GM21529 (cell line): ENCODE measurements around the gene CCN2.

Experiments
- ATAC-seq: cut with Tn5 transposase; IDR thresholded peaks from one replicate; pipeline ENCODE4 v1.9.1; 2021; ENCODE audit not compliant: unreplicated experiment

Gene CCN2, protein sequence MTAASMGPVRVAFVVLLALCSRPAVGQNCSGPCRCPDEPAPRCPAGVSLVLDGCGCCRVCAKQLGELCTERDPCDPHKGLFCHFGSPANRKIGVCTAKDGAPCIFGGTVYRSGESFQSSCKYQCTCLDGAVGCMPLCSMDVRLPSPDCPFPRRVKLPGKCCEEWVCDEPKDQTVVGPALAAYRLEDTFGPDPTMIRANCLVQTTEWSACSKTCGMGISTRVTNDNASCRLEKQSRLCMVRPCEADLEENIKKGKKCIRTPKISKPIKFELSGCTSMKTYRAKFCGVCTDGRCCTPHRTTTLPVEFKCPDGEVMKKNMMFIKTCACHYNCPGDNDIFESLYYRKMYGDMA

DNA sequence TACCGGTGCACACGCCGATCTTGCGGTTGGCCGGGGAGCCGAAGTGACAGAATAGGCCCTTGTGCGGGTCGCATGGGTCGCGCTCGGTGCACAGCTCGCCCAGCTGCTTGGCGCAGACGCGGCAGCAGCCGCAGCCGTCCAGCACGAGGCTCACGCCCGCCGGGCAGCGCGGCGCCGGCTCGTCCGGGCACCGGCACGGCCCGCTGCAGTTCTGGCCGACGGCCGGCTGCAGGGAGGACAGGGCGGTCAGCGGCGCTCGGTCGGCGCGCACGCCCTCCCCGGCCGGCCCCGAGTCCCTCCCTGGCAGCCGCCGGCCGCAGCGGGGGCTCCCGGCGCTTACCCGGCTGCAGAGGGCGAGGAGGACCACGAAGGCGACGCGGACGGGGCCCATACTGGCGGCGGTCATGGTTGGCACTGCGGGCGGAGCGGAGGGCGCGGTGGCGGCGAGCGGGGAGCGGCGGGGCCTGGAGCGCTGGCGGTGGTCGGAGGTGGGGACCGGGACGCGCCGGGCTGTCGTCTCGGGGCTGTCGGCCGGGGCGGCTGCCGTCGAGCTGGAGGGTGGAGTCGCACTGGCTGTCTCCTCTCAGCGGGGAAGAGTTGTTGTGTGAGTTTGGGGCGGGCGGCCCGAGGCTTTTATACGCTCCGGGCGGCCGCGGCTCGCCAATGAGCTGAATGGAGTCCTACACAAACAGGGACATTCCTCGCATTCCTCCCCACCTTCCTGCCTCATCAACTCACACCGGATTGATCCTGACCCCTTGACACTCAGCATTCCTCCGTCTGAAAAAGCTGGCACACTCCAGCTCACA lies at the start of gene CCN2:
Gene CCN2, minus strand, starts transcription at position 606 of the 809 bp plus-strand sequence. Its CDS starts 200 bp downstream, at position 406.
- no peak for ATAC-seq

DNA sequence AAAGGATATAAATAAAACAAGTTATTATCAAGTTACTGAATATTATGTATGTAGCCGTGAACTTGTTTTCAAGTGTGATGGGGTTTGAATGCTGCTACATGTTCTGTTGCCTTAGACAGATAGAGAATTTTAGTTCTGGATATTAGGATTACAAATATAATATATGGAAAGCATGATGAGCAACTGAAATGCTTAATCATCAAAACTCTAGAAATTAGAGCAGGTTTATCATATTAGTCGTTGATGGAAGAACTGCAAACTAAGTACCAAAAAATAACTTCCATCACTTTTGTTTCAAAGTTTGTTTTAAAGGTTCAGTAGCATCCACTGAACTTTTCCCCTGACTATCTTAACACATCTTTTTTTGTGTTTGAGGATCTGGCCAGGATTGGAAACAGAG lies 49.1 kb upstream of the CCN2 start:
- ATAC-seq, result no peak

DNA sequence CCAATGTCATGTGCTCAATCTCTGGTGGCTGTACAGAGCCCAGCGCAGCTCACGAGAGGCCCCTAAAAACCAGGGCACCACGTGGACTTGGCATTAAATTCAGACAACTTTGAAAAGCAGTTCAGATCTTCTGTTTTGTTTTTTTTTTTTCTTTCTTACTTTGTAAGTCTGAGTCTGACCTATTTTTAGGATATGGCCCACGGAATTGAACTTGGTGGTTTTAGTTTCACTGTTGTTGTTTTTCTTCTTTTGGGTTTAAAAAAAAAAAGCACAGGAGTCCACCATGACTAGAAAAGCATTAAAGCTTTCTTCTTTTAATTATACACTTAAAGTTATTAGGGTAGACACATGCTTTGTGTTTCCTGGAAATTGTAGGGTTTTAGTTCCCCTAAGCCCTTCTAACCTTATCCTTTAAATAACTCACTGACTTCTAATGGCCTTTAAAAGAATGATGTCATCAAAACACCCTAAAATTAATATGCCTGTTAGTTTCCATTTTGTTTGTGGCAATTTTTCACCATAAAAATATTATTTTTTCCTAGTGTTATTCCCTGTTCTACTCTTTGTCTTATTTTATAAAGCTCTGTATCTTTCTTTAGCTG lies 48.5 kb upstream of the CCN2 start:
- no peak for ATAC-seq

DNA sequence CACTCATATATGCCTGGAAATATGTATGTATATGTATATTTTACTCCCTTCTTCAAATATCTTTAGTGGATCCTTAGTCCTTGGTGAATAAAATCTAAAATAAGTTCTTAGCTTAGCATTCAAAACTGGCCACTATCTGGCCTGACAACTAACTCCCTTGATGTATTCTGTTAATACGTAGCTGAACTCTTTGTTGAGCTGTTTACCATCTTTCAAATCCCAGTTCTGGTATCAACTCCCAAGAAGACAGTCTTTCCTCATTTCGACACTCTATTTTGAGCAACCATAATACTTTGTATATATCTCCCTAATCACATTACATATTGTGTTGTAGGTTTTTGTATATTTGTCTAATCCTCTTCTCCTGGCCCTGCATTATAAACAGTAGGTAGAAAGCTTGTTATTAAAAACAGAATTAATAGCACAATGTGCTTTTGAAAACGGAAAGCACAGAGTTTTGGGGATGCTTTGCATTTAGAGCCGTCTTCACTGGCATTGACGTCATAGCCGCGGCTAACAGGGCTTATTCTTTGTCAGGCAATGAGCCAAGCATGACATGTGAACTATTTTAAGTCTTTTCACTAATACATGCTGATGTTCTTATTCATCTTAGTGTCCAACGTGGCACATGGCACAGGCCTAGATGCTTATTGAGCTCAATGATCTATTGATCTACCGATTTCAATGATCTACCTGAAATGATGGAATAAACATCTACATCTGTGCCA lies 47.2 kb upstream of the CCN2 start:
- no peak for ATAC-seq

DNA sequence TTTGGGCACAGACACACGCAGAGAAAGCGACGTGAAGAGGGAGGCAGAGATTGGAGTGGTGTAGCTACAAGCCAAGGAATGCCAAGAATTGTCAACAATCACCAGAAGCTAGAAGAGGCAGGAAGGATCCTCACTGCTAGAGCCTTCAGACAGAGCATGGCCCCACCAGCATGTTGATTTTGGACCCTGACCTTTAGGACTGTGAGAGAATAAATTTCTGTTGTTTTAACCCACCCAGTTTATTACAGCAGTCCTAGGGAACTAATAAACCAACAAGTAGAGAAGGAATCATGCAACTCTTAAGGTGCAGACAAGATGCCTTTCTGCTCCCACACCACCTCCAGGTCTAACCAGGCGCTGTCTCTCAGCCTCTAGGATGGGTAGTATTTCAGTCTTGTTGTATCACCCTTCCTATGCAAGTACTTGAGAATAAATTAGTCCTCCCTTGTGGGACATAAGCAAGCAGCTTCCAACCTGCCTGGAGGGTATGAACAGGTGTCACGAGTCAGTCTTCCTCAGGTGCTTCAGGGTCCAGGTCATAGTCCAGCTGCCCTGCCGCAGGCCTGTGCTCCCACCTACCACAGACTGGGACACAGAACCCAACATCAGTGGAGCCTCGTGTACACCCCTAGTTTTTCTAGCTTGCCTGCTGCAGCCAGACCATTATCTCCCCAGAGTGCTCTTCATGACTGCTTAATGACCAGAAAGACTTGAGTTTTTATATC lies 46.4 kb upstream of the CCN2 start:
- no peak for ATAC-seq

DNA sequence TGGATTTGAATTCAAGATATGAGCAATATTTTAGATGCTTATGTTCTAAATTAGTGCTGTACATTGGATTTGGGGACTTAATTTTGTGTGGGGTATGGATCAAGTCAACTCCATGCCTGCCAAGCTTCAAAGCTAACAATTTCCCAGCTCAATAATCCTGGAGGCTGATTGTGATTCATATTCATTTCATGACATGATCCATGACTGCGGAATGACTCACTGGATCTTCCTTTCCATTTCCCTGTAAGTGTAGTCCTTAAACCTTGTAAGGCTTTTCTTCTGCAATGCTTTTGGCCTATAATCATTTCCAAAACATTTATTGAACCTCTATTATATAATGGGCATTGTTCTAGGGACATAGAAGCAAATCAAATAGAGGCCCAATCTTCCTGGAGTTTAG lies 44.7 kb upstream of the CCN2 start:
- no peak for ATAC-seq

DNA sequence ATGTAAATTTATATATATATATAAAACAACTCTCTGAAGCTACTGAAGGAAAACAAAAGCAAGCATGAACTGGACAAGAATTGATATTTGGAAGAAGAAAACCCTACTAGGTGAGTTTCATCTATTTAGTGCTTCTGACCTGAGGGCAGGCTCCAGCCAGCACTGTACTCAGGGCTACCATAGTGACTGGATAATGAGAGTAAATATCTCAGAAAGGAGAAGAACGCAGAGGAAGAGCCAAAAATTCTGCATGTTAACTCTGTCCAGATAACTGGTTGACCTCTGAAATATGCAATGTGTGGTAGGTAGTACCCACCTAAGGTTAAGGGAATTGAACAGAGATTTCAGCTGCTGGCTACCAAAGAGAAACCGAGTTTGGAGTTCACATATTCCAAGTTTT lies 41.4 kb upstream of the CCN2 start:
- ATAC-seq, result no peak

DNA sequence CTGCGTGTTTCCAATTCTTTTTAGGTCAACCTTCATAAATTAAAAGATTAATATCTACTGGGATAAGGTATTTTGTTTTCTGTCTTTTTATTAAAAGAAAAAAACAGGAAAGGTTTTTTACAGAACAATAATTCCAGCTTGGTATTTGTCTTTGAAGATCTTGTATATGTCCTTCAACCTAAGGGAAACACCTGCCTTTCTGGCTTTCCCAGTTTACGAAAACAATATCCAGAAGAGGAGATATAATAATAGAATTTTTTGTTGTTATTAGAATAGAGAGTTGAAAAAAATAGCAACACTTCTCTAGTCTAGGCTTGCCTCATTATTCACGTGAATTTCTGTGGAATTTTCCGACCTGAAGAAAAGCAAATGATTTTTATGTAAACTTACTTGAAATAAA lies 37.9 kb upstream of the CCN2 start:
- ATAC-seq, result no peak

DNA sequence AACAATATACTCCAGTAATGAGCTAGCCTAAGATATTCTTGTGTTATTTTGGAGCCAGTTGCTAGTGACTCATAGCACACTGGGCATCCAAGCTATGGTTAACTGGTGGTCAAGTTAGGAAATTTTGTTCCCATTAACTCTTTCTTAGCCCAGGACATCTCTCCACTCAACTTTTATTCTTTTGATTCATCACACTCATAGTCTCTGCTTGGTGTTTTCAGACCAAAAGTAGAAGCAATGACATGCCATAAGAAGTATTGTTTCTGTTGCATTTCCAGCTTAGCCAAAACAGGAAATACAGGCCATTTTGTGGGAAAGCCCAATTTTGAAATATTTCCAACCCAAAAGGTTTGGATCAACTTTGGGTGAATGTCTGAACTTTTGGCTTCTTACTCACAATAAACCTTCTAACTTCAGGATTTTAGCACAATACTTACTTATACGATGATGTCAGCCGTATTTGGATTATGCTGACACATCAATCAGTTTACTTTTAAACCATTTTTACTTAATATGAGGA lies 31.6 kb upstream of the CCN2 start:
- ATAC-seq, result no peak

DNA sequence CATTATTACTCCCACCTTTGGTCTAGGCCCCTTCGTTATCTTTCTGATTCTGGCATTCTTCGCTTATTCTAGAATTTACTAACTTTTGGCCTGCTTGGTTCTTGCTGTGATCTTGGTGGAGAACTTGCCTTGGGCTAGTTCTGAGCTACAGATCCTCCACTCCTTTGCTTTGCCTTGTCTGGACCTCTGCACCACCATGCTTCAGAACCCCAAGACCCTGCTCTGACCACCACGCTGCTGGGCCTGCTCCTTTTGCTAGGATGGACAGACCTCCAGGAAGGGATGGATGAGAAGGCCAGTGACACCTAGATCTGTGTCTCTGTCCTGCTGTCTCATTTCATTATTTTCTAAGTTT lies 30.4 kb upstream of the CCN2 start:
- no peak for ATAC-seq

DNA sequence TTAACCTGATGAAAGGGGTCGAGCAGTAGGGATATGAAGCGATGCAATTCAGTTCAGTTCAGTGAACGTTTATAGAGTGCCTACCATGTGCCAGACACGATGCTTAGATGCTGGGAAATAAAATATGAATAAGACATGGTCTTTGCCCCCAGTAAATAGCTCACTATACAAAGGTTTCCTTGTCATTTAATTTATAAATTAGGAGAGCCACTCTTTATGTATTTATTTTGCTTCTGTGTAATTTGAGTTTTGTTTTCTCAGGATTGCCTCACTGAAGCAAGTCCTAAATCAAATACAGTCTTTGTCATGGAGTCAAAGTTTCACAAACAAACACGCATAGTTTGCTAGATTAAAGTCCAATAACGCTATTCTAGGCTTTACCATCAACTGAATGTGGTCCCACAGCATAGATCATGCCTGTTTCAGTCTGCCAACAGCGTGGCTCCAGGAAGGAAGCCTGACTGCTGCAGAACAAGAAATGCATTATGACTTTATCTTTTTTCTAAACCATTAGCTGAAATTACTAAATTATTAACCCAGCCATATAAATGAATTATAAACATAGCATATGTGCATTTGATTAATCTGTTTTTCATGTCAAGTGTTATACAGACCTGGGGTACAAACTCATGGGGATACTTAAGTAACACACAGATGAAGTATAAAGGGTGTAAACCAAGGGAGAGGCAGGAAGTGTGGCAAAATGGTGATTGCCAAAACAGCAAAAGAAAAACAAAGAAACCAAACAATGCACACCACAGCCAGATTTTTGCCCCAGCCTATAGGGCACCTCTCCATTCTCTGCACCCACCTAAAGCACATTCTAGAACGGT lies 29.8 kb upstream of the CCN2 start:
- ATAC-seq, result no peak

DNA sequence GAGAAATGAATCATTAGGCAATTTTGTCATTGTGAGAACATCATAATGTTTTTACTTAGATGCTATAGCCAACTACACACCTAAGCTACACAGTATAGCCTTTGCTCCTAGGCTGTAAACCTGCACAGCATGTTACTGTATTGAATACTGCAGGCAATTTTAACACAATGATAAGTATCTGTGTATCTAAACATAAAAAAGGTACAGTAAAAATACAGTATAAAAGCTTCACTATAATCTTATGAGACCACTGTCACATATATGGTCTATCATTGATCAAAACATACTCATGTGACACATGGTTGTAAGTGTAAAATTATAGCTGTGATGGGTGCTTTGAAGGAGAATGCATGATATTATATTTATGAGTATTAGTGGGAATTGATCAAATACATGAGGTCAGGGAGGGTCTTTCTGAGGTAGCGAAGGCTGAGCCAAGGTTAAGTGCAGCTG lies 29.2 kb upstream of the CCN2 start:
- no peak for ATAC-seq

DNA sequence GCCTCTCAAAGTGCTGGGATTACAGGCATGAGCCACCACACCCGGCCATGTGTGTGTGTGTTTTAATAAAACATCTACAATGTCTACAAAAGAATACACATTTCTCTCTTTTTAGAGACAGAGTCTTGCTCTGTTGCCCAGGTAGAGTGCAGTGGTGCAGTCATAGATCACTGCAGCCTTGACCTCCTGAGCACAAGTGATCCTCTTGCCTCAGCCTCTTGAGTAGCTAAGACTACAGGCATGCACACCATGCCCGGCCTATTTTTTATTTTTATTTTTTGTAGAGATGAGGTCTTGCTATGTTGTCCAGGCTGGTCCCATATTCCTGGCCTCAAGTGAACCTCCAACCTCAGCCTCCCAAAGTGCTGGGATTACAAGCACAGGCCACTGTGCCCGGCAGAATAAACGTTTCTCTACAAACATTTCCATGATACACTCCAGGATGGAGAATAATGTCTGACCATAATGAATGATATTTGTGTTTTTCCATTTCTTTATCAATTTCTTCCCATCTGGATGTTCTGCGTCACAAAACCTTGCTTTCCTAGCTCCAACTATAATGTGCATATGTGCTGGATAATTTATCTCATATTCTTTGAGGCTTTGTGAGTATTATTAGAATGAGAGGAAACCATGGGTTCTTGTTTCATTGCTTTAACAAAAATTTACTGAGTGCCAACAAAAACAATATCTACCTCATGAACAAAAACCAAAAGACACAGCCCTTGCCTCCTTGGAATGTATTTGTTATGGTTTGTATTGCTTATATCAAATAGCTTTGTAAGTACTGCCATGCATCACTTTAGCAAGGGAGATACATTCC lies 28.6 kb upstream of the CCN2 start:
- no peak for ATAC-seq

DNA sequence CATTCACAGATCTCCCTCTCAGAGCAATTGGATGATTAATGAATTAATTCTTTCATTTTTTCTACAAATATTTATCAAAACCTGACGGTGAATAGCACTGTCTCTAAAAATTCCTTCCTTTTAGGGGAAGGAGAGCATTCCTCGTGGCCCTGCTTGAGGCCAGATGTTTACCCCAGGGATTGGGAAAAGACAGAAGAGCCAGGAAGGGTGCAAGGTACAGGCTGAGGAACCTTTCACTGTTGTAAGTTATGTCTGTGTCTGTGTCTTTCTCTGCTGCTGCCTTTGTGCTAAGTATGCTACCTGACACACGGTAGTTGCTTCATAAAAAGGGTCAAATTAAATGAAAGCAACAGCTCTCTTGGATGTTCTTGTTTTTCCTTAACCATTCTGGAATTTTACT lies 27.4 kb upstream of the CCN2 start:
- ATAC-seq, result no peak

DNA sequence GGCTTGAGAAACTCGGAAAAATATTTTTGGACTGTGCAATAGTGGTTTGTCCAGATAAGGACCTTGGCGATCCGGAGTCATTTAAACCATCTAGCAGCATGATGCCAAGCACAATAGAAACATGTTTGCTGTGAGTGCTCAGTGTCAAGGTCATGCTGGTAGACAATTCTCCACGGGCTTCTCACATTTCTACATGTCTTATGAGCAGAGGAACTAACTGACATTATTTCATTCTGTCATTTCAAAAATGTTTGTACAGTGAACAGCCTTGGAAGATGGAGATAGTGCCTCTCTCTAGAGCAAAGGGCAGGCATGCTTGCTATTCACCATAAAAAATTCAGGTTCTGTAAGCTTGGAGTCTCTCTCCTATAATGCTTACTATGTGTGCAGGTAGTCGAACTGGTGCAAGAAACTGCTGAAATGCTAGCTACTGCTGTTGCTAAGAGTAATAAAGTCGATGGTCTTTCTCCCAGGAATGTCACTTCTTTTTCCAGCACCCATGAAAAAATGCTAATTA lies 25.4 kb upstream of the CCN2 start:
- ATAC-seq, result no peak

DNA sequence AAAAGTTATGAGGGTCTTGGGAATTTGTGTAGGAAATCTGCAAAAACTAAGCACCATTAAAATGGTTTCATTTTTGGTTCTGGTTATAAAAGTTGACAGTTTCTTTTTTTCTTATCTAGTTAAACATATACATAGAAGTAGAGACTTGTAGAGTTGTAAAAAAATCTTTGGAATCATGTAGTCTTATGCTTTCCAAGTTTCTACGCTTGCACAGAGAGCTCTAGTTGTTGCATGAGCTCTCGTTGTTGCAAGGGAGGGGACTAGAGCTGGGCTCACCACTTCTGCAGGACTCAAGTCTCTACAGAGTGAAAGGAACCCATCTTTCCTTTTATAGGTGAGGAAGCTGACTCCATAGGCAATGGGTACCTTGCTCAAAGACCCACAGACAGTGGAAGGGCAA lies 21.6 kb upstream of the CCN2 start:
- no peak for ATAC-seq

DNA sequence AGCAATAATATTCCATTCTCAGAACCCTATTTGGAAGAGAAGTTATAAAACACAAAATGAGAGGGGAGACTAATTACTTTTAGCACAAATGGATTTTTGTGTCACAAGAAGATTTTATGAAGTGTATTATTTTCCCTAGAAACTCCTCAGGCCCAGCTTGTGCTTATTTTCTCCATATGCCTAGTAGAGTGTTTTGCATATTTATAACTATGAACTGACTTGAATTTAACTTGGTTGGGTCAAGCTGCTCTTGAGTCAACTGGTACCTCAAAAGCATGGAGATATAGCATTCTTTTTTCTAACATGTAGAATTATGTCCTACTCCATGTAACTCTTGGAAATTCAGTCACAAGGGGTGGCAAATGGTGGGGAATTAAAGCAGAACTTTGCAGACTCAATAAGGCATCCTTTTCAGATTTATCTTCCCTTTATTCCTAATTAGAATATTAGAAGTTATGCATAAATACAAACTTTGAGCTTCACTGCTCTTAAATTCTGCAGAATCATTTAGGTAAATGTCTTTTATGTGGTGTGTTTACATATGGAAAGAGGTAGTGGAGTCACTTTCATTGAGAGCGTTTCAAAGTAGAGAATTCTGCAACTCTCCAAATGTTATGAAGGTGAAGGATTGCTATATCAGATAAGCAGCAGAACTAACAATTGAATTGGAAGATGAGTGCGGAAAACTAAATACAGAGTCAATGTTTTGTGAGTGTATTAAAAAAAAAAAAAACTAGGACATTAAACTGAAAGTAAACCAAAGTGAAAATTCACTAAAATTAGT lies 19.1 kb upstream of the CCN2 start:
- no peak for ATAC-seq

DNA sequence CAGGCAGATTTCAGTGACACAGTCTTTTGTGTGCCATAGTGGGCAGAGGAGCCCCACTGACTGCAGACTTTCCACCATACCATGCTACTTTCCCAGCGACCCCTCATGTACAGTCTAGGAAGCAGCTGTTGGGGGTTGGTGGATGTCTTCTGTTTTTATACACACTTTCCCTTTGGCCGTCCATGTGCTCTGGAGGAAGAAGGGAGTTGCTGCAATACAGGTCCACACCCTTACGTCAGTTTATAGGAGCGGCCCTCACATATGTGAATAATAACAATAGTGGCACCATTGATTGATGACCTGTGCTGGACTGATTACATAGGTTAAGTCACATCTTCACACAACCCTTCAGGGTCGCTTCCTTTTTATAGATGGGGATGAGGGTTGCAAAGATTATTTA lies 17.5 kb upstream of the CCN2 start:
- no peak for ATAC-seq
